ENCODE results near the gene TNFRSF6B. TPM values are rescaled to one million over a fixed set of nuclear protein-coding genes. Genes with fewer than 3 reads are reported as not detected.

The TNFRSF6B gene
- total and polyA plus RNA-seq, 2 donors (not counting 3 experiments of a cell fraction or from before 2014, with no cell fraction given) = 0.69 to 11.3 TPM

GRCh38 chr20:63693733-63694583 is 2.5 kb upstream of the TNFRSF6B start:
- no peak overlapping the region for H2AFZ ChIP-seq (ENCODE audit: low read depth, low read length)
- dilution Hi-C loops (cut with MboI; ENCODE audit: extremely low pct_ligation_motif_present, low sequenced_read_pairs) = no loop called here
- POLR2A ChIA-PET = no interaction called here
- no peak for DNase-seq (ENCODE audit: low read depth, low spot score)
- peaks cover 27% of the 10 kb centered on the region for H3K4me1 ChIP-seq (ENCODE audit: control insufficient read depth, extremely low read depth, insufficient read depth, low read length)
- H4K20me1 ChIP-seq (replicated peaks; ENCODE audit: control insufficient read depth, extremely low read depth, insufficient read depth, low read length) = no peaks in the 10 kb centered on the region
- H3K9me3 ChIP-seq (replicated peaks; ENCODE audit: control insufficient read depth, insufficient read depth, low read length) = no peaks in the 10 kb centered on the region
- intact Hi-C loops (cut with micrococcal nuclease) = no loop called here
- H3K36me3 ChIP-seq (ENCODE audit: control insufficient read depth in 2 of 2, extremely low read depth in 1 of 2, insufficient read depth in 2 of 2, low read length in 2 of 2) = no peaks in the 10 kb centered on the region
- FAIRE-seq = no peak
- H3K4me3 ChIP-seq (replicated peaks in 1 of 3; ENCODE audit: insufficient read depth in 1 of 3, low read depth in 1 of 3, low read length in 3 of 3) = no peak overlapping the region
- no peaks in the 10 kb centered on the region for H3K27me3 ChIP-seq (ENCODE audit: control insufficient read depth in 2 of 2, insufficient read depth in 2 of 2, low read length in 2 of 2)
- H3K4me2 ChIP-seq (ENCODE audit: insufficient read depth, low read length) = no peak overlapping the region
- no TSS peak for BruUV-seq (replicated peaks)
- no peak overlapping the region for H3K27ac ChIP-seq (ENCODE audit: insufficient read depth, low read depth, low read length)
- H3K79me2 ChIP-seq (ENCODE audit: control insufficient read depth, insufficient read depth, low read length) = no peaks in the 10 kb centered on the region
- TF ChIP-seq, protein P1, sequence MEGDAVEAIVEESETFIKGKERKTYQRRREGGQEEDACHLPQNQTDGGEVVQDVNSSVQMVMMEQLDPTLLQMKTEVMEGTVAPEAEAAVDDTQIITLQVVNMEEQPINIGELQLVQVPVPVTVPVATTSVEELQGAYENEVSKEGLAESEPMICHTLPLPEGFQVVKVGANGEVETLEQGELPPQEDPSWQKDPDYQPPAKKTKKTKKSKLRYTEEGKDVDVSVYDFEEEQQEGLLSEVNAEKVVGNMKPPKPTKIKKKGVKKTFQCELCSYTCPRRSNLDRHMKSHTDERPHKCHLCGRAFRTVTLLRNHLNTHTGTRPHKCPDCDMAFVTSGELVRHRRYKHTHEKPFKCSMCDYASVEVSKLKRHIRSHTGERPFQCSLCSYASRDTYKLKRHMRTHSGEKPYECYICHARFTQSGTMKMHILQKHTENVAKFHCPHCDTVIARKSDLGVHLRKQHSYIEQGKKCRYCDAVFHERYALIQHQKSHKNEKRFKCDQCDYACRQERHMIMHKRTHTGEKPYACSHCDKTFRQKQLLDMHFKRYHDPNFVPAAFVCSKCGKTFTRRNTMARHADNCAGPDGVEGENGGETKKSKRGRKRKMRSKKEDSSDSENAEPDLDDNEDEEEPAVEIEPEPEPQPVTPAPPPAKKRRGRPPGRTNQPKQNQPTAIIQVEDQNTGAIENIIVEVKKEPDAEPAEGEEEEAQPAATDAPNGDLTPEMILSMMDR (IDR thresholded peaks at IDR 0.05; ENCODE audit: extremely low read depth in 1 of 2, insufficient read depth in 1 of 2, low read depth in 1 of 2, low read length in 2 of 2) = no peak
- TF ChIP-seq JUN (IDR thresholded peaks at IDR 0.05; ENCODE audit: borderline replicate concordance, insufficient read depth, insufficient read length, low read depth) (no peak), MYC (IDR thresholded peaks at IDR 0.05; ENCODE audit: low read depth, low read length) (no peak), GATA2 (IDR thresholded peaks at IDR 0.05; ENCODE audit: insufficient read depth, insufficient read length, low read depth, low read length) (no peak), FOS (IDR thresholded peaks at IDR 0.05; ENCODE audit: borderline replicate concordance, insufficient read depth, low read length) (no peak), MAX (IDR thresholded peaks at IDR 0.05; ENCODE audit: insufficient read depth, insufficient read length) (no peak), POLR2AphosphoS5 (IDR thresholded peaks at IDR 0.05; ENCODE audit: insufficient read depth, low read depth, low read length) (no peak), POLR2A (IDR thresholded peaks at IDR 0.05; ENCODE audit: low read depth, low read length) (no peak), EZH2 (IDR thresholded peaks at IDR 0.05; ENCODE audit: borderline replicate concordance, low read depth, low read length, severe bottlenecking) (no peak)
- CTCF ChIA-PET = no interaction called here
- H3K9ac ChIP-seq (replicated peaks; ENCODE audit: extremely low read depth, insufficient read depth, low read length) = no peak overlapping the region
- H3K9me1 ChIP-seq (replicated peaks; ENCODE audit: control insufficient read depth, extremely low read depth, insufficient read depth, low read length) = no peaks in the 10 kb centered on the region
